WTC11 (cell line): ENCODE results near the gene SLC6A20.

Experiments used
- CREB1 ChIP-seq: sonication (generic); formaldehyde crosslinking; IDR thresholded peaks from 2 replicates; pipeline ENCODE4 v1.8.0; 2023; ENCODE audit warnings: mild to moderate bottlenecking, missing genetic modification reagents
- NFE2L1 ChIP-seq: sonication (generic); formaldehyde crosslinking; IDR thresholded peaks from 2 replicates; pipeline ENCODE4 v1.8.1; 2023; ENCODE audit warnings: missing genetic modification reagents
- ZNF263 ChIP-seq: sonication (generic); formaldehyde crosslinking; IDR thresholded peaks from 2 replicates; pipeline ENCODE4 v1.8.1; 2022; ENCODE audit warnings: low read depth, mild to moderate bottlenecking, moderate library complexity, missing genetic modification reagents
- TF ChIP-seq, protein P1 (sequence below): fragments of 200-600 bp; IDR thresholded peaks from 2 replicates; pipeline ENCODE4 v1.8.0; 2022; ENCODE audit warnings: antibody characterized with exemption
- TF ChIP-seq, protein P2 (sequence below): sonication (generic); formaldehyde crosslinking; conservative IDR thresholded peaks from 2 replicates; pipeline ENCODE4 v1.8.1; 2022; ENCODE audit warnings: mild to moderate bottlenecking, missing genetic modification reagents
- TF ChIP-seq, protein P3 (sequence below): fragments of 250-450 bp; sonication (Bioruptor Pico); IDR thresholded peaks from 2 replicates; pipeline ENCODE4 v1.9.0; 2021; ENCODE audit warnings: mild to moderate bottlenecking
- TF ChIP-seq, protein P4 (sequence below): sonication (generic); formaldehyde crosslinking; IDR thresholded peaks from 2 replicates; pipeline ENCODE4 v1.8.1; 2022; ENCODE audit warnings: mild to moderate bottlenecking, moderate library complexity, missing genetic modification reagents
- TF ChIP-seq, protein P5 (sequence below): sonication (generic); formaldehyde crosslinking; IDR thresholded peaks from 2 replicates; pipeline ENCODE4 v1.8.1; 2023; ENCODE audit warnings: mild to moderate bottlenecking, missing genetic modification reagents, moderate library complexity
- TF ChIP-seq, protein P6 (sequence below): sonication (generic); formaldehyde crosslinking; IDR thresholded peaks from 2 replicates; pipeline ENCODE4 v1.8.1; 2022; ENCODE audit warnings: missing genetic modification reagents, borderline replicate concordance

DNA sequence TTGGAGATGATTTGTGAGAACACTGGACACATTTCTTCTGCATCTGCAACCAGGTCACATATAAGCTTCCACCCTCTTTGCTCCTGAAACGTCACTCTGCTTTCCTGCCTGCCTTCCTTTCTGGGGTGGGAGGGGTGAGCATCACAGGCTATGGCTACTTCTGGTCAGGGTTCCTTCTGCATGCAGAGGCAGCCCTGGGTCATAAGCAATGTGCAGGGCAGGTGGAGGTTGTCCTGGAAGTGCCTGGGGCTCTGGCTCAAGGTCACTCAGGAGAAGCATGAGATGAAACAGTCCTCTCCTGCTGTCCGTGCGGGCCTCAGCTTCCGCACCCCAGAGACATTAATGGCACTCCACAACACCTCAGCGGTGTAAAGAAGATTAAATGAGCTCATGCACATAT lies 15.1 kb downstream of the SLC6A20 start:
- TF ChIP-seq, protein P1, sequence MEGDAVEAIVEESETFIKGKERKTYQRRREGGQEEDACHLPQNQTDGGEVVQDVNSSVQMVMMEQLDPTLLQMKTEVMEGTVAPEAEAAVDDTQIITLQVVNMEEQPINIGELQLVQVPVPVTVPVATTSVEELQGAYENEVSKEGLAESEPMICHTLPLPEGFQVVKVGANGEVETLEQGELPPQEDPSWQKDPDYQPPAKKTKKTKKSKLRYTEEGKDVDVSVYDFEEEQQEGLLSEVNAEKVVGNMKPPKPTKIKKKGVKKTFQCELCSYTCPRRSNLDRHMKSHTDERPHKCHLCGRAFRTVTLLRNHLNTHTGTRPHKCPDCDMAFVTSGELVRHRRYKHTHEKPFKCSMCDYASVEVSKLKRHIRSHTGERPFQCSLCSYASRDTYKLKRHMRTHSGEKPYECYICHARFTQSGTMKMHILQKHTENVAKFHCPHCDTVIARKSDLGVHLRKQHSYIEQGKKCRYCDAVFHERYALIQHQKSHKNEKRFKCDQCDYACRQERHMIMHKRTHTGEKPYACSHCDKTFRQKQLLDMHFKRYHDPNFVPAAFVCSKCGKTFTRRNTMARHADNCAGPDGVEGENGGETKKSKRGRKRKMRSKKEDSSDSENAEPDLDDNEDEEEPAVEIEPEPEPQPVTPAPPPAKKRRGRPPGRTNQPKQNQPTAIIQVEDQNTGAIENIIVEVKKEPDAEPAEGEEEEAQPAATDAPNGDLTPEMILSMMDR, result no peak
- TF ChIP-seq, protein P2, sequence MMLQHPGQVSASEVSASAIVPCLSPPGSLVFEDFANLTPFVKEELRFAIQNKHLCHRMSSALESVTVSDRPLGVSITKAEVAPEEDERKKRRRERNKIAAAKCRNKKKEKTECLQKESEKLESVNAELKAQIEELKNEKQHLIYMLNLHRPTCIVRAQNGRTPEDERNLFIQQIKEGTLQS (CRISPR knock-in tag), result no peak
- no peak for TF ChIP-seq ZNF263 (CRISPR knock-in tag)
- TF ChIP-seq, protein P3, sequence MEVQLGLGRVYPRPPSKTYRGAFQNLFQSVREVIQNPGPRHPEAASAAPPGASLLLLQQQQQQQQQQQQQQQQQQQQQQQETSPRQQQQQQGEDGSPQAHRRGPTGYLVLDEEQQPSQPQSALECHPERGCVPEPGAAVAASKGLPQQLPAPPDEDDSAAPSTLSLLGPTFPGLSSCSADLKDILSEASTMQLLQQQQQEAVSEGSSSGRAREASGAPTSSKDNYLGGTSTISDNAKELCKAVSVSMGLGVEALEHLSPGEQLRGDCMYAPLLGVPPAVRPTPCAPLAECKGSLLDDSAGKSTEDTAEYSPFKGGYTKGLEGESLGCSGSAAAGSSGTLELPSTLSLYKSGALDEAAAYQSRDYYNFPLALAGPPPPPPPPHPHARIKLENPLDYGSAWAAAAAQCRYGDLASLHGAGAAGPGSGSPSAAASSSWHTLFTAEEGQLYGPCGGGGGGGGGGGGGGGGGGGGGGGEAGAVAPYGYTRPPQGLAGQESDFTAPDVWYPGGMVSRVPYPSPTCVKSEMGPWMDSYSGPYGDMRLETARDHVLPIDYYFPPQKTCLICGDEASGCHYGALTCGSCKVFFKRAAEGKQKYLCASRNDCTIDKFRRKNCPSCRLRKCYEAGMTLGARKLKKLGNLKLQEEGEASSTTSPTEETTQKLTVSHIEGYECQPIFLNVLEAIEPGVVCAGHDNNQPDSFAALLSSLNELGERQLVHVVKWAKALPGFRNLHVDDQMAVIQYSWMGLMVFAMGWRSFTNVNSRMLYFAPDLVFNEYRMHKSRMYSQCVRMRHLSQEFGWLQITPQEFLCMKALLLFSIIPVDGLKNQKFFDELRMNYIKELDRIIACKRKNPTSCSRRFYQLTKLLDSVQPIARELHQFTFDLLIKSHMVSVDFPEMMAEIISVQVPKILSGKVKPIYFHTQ (CRISPR knock-in tag), result no peak
- TF ChIP-seq, protein P4, sequence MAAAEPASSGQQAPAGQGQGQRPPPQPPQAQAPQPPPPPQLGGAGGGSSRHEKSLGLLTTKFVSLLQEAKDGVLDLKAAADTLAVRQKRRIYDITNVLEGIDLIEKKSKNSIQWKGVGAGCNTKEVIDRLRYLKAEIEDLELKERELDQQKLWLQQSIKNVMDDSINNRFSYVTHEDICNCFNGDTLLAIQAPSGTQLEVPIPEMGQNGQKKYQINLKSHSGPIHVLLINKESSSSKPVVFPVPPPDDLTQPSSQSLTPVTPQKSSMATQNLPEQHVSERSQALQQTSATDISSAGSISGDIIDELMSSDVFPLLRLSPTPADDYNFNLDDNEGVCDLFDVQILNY (CRISPR knock-in tag), result no peak
- TF ChIP-seq, protein P5, sequence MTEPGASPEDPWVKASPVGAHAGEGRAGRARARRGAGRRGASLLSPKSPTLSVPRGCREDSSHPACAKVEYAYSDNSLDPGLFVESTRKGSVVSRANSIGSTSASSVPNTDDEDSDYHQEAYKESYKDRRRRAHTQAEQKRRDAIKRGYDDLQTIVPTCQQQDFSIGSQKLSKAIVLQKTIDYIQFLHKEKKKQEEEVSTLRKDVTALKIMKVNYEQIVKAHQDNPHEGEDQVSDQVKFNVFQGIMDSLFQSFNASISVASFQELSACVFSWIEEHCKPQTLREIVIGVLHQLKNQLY (CRISPR knock-in tag), result no peak
- TF ChIP-seq CREB1 (CRISPR knock-in tag), result no peak
- TF ChIP-seq, protein P6, sequence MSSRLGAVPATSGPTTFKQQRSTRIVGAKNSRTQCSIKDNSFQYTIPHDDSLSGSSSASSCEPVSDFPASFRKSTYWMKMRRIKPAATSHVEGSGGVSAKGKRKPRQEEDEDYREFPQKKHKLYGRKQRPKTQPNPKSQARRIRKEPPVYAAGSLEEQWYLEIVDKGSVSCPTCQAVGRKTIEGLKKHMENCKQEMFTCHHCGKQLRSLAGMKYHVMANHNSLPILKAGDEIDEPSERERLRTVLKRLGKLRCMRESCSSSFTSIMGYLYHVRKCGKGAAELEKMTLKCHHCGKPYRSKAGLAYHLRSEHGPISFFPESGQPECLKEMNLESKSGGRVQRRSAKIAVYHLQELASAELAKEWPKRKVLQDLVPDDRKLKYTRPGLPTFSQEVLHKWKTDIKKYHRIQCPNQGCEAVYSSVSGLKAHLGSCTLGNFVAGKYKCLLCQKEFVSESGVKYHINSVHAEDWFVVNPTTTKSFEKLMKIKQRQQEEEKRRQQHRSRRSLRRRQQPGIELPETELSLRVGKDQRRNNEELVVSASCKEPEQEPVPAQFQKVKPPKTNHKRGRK (CRISPR knock-in tag), result no peak
- no peak for TF ChIP-seq NFE2L1 (CRISPR knock-in tag)
